ENCODE data around the gene PDE8A. TPM values are rescaled to one million over a fixed set of nuclear protein-coding genes. Genes with fewer than 3 reads are reported as not detected.
A peak's percentile ranks its signal among the peaks of the same experiment; 100 is the strongest.
"Not testable (repeated sequence)": the region's sequence is repeated elsewhere in the genome, so short reads cannot be mapped to it uniquely, and the experiment has no call there.

The PDE8A gene
- total RNA-seq, 2 donors from 2014 or later: 19.2 to 23.2 TPM

DNA sequence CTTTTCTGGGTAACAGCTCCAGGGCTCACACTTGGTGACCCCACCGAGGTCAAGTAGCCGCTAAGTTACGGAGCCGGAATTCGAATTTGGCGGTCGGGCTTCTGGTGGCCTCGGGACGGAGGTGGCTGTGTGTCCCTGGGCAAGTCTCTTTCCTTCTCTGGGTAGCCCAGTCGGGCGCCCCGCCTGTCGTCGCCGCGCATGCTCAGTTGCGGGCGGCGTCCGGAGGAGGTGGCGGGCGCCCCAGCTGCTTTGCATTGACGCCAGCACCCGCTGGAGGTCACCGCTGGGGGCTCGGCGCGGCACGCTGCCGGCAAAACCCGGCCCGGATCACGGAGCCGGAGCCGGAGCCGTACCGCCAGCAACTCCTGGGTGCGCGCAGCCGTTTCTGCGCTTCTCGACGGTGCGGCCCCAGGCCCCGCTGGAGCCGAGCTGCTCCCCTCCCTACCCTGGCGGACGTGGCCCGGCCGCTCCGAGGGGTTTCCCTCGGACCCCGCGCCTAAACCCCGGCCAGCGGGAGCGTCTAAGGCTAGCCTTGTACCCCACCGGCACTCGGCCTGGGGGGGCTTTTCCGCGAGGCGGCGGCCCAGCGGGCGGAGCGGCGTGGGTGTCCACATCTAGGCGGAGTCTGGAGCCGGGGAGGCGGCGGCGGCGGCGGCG is 474 bp upstream of the PDE8A start:
- no peak for TF ChIP-seq CTCF (IDR thresholded peaks at IDR 0.05)
- peak; percentile 91 for DNase-seq (ENCODE audit: low spot score)
- Histone ChIP-seq H3K27me3 (no peaks in the 10 kb centered on the region), H3K9me3 (no peaks in the 10 kb centered on the region), H3K4me3 (peak overlapping the region; percentile 80 to 85), H3K27ac (peak overlapping the region; percentile 97 to 99), H3K4me1 (peaks cover 7 to 40% of the 10 kb centered on the region in 2 donors), H3K36me3 (no peaks in the 10 kb centered on the region)

GRCh38 chr15:84982301-84982920 is 755 bp downstream of the PDE8A start:
- Histone ChIP-seq H3K27ac (peak overlapping the region; percentile 97 to 99), H3K27me3 (no peaks in the 10 kb centered on the region), H3K4me3 (peak overlapping the region; percentile 80 to 85), H3K9me3 (no peaks in the 10 kb centered on the region), H3K36me3 (no peaks in the 10 kb centered on the region), H3K4me1 (peaks cover 7 to 49% of the 10 kb centered on the region in 2 donors)
- DNase-seq (ENCODE audit: low spot score): peak; percentile 70
- TF ChIP-seq CTCF (IDR thresholded peaks at IDR 0.05): no peak

DNA sequence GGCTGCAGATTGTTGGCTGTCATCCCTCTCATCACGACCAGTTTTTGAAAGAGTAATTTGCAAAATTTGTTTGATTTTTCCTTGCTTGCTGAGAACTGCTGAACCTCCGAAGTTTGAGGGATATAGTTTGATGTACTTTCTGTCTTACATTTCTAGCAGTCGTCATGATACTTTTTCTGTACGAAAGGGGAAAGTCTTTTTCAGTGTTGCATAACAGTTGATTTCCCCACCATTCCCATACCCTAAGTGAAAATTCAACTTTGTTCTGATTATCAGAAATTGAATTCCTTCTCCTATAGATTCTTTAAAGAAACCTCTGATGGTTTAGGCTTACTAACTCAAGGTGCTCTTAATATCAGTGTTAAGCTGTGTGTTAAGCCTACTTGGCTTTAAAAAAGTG is 1.6 kb downstream of the PDE8A start:
- H3K9me3 ChIP-seq: no peaks in the 10 kb centered on the region
- TF ChIP-seq CTCF (IDR thresholded peaks at IDR 0.05): no peak
- no peak for DNase-seq (ENCODE audit: low spot score)
- peaks cover 7 to 56% of the 10 kb centered on the region in 2 donors for H3K4me1 ChIP-seq
- H3K27ac ChIP-seq: peak overlapping the region; percentile 97 to 99
- H3K27me3 ChIP-seq: no peaks in the 10 kb centered on the region
- H3K4me3 ChIP-seq: peak overlapping the region; percentile 80 to 85
- H3K36me3 ChIP-seq: no peaks in the 10 kb centered on the region

- H3K4me3 ChIP-seq: peak overlapping the region in 1 of 2 donors; percentile 85
- no peaks in the 10 kb centered on the region for H3K9me3 ChIP-seq
- TF ChIP-seq CTCF (IDR thresholded peaks at IDR 0.05): no peak
- peak overlapping the region; percentile 1 to 97 for H3K27ac ChIP-seq
- DNase-seq (ENCODE audit: low spot score): no peak
- no peaks in the 10 kb centered on the region for H3K27me3 ChIP-seq
- H3K36me3 ChIP-seq: no peaks in the 10 kb centered on the region
- H3K4me1 ChIP-seq: peaks cover 7 to 60% of the 10 kb centered on the region in 2 donors
These were observed 2.1 kb downstream of the PDE8A start for GRCh38 chr15:84983711-84984110.

DNA sequence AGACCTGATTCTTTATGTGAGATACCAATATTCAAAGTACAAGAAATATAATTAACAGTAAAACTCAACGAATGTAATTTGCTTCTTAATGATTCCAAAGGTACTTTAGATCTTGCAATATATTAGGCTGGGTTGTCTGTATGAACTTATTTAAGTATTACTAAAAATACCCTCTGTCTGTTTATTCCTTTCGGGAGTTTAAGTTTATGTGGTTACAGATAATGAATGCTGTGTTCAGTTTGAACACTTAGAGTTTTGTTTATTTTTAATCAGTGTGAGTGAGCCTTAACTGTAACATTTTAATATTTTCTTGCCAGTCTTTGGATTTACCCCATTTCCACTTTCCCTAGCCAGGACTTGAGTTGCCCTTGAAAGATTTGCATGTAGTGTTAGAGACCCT is 3.5 kb downstream of the PDE8A start:
- no peak for DNase-seq (ENCODE audit: low spot score)
- no peak overlapping the region for H3K4me3 ChIP-seq
- H3K9me3 ChIP-seq: no peaks in the 10 kb centered on the region
- TF ChIP-seq CTCF (IDR thresholded peaks at IDR 0.05): no peak
- H3K27ac ChIP-seq: peak overlapping the region in 1 of 2 donors; percentile 28
- H3K27me3 ChIP-seq: no peaks in the 10 kb centered on the region
- peaks cover 7 to 66% of the 10 kb centered on the region in 2 donors for H3K4me1 ChIP-seq
- no peaks in the 10 kb centered on the region for H3K36me3 ChIP-seq

DNA sequence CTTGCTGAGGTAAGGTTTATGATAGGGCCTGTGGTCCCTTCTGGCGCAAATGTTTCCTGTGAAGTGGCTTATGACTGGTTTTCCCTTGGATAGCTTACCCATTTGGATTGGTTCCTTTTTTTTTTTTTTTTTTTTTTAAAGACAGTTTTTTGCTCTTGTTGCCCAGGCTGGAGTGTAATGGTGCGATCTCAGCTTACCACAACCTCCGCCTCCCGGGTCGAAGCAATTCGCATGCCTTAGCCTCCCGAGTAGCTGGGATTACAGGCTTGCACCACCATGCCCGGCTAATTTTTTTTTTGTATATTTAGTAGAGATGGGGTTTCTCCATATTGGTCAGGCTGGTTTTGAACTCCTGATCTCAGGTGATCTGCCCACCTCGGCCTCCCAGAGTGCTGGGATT is 5.7 kb downstream of the PDE8A start:
- H3K9me3 ChIP-seq; H3K27ac ChIP-seq; H3K27me3 ChIP-seq; H3K36me3 ChIP-seq; DNase-seq (ENCODE audit: low spot score); H3K4me3 ChIP-seq: not testable (repeated sequence)
- peaks cover 3 to 74% of the 10 kb centered on the region in 2 donors for H3K4me1 ChIP-seq
